ENCODE measurements around the gene DGKB. TPM values are rescaled to one million over a fixed set of nuclear protein-coding genes. Genes with fewer than 3 reads are reported as not detected.

DGKB gene
- total RNA-seq, 1 donor from 2014 or later, result not detected

- Histone ChIP-seq H3K36me3 (no peaks in the 10 kb centered on the region), H3K4me1 (no peaks in the 10 kb centered on the region), H3K27ac (no peak overlapping the region), H3K9me3 (no peaks in the 10 kb centered on the region), H3K27me3 (no peaks in the 10 kb centered on the region), H3K4me3 (no peak overlapping the region)
- no peak for DNase-seq
- TF ChIP-seq CTCF (IDR thresholded peaks at IDR 0.05), result no peak
- intact Hi-C loops (cut with DNase I), result no loop called here
- ATAC-seq, result no peak
Measured at GRCh38 chr7:14505906-14506305, 396.6 kb downstream of the DGKB start.

- H3K36me3 ChIP-seq, result no peaks in the 10 kb centered on the region
- H3K4me1 ChIP-seq, result no peaks in the 10 kb centered on the region
- no peak overlapping the region for H3K4me3 ChIP-seq
- DNase-seq (no peak), ATAC-seq (no peak)
- no peaks in the 10 kb centered on the region for H3K27me3 ChIP-seq
- intact Hi-C loops (cut with DNase I), result no loop called here
- no peaks in the 10 kb centered on the region for H3K9me3 ChIP-seq
- H3K27ac ChIP-seq, result no peak overlapping the region
- no peak for TF ChIP-seq CTCF (IDR thresholded peaks at IDR 0.05)
Measured at GRCh38 chr7:14504134-14504533, 398.4 kb downstream of the DGKB start.

- Histone ChIP-seq H3K36me3 (no peaks in the 10 kb centered on the region), H3K9me3 (no peaks in the 10 kb centered on the region), H3K27me3 (no peaks in the 10 kb centered on the region), H3K4me3 (no peak overlapping the region), H3K4me1 (no peaks in the 10 kb centered on the region), H3K27ac (no peak overlapping the region)
- DNase-seq (no peak), ATAC-seq (no peak)
- intact Hi-C loops (cut with DNase I), result no loop called here
- no peak for TF ChIP-seq CTCF (IDR thresholded peaks at IDR 0.05)
Measured at GRCh38 chr7:14503623-14504022, 398.9 kb downstream of the DGKB start.

- ATAC-seq (no peak), DNase-seq (no peak)
- Histone ChIP-seq H3K36me3 (no peaks in the 10 kb centered on the region), H3K4me1 (no peaks in the 10 kb centered on the region), H3K27me3 (no peaks in the 10 kb centered on the region), H3K4me3 (no peak overlapping the region), H3K9me3 (no peaks in the 10 kb centered on the region), H3K27ac (no peak overlapping the region)
- intact Hi-C loops (cut with DNase I), result no loop called here
- no peak for TF ChIP-seq CTCF (IDR thresholded peaks at IDR 0.05)
Measured at GRCh38 chr7:14501436-14501835, 401.1 kb downstream of the DGKB start.

DNA sequence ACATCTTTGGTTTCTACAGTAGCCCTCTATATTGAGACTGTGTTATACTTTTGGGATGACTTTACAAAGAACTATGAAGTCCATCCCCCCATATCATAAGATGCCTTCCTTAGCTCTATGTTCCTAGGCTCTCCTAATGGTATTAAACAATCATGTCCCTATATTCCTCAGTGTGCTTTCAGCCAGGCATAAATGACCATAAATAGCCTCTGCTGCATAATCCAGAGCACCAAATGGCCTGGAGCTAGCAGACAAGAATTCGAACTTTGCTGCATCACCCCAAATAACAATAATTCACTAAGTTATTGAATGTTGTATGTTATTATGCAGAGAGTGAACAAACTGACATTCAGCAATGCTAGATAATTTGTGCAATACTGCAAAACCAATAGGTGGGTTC, 405.2 kb downstream of the DGKB start:
- no peak for TF ChIP-seq CTCF (IDR thresholded peaks at IDR 0.05)
- Histone ChIP-seq H3K4me1 (no peaks in the 10 kb centered on the region), H3K27ac (no peak overlapping the region), H3K27me3 (no peaks in the 10 kb centered on the region), H3K4me3 (no peak overlapping the region), H3K9me3 (no peaks in the 10 kb centered on the region), H3K36me3 (no peaks in the 10 kb centered on the region)
- no peak for DNase-seq
- no peak for ATAC-seq
- intact Hi-C loops (cut with DNase I), result no loop called here

GRCh38 chr7:14495633-14496032, 406.9 kb downstream of the DGKB start:
- no peak for TF ChIP-seq CTCF (IDR thresholded peaks at IDR 0.05)
- Histone ChIP-seq H3K27ac (no peak overlapping the region), H3K4me1 (no peaks in the 10 kb centered on the region), H3K27me3 (no peaks in the 10 kb centered on the region), H3K36me3 (no peaks in the 10 kb centered on the region), H3K9me3 (no peaks in the 10 kb centered on the region), H3K4me3 (no peak overlapping the region)
- ATAC-seq, result no peak
- intact Hi-C loops (cut with DNase I), result no loop called here
- no peak for DNase-seq

Measured in upper lobe of right lung (tissue), 1 donor.